CD8-positive, alpha-beta memory T cell (primary cell): ENCODE results near the gene CCT5. TPM values are rescaled to one million over a fixed set of nuclear protein-coding genes. Genes with fewer than 3 reads are reported as not detected.
A peak's percentile ranks its signal among the peaks of the same experiment; 100 is the strongest.

Source experiments
- CTCF ChIA-PET: fragments of 350-600 bp; sonication (Branson Sonifier 250); formaldehyde crosslinking; loops from one replicate; lab custom pipeline; 2021; ENCODE audit warnings: antibody characterized with exemption; lab: Charles Lee
- POLR2A ChIA-PET: fragments of 350-600 bp; sonication (Branson Sonifier 250); formaldehyde crosslinking; loops from one replicate; lab custom pipeline; 2021; ENCODE audit warnings: antibody characterized with exemption; lab: Charles Lee
- DNase-seq, 5 donors: peaks; one replicate each; pipeline versions ENCODE4 v3.0.0 to v3.0.0-alpha.2; 2020 to 2022; ENCODE audit warnings: mixed read lengths in 1 of 5
- H3K27ac ChIP-seq: one replicate; pipeline ENCODE4 v1.7.0; 2013; ENCODE audit warnings: low read depth, mild to moderate bottlenecking, low read length, moderate library complexity
- H3K27me3 ChIP-seq: 2 replicates; pipeline ENCODE4 v1.7.0; 2013; ENCODE audit warnings: low read length, mild to moderate bottlenecking; ENCODE audit not compliant: insufficient read depth, poor library complexity, severe bottlenecking
- H3K36me3 ChIP-seq: 2 replicates; pipeline ENCODE4 v1.7.0; 2013; ENCODE audit warnings: mild to moderate bottlenecking, low read length, moderate library complexity; ENCODE audit not compliant: insufficient read depth
- H3K4me1 ChIP-seq: 2 replicates; pipeline ENCODE4 v1.7.0; 2013; ENCODE audit warnings: mild to moderate bottlenecking, low read length, moderate library complexity; ENCODE audit not compliant: insufficient read depth
- H3K4me3 ChIP-seq: 2 replicates; pipeline ENCODE4 v1.7.0; 2013; ENCODE audit warnings: mild to moderate bottlenecking, low read length
- H3K9me3 ChIP-seq: 2 replicates; pipeline ENCODE4 v1.7.0; 2013; ENCODE audit warnings: mild to moderate bottlenecking, low read length
- H3K27ac Mint-ChIP-seq, 8 donors: one replicate each; pipeline ENCODE4 v1.8.0; 2020 to 2021; ENCODE audit warnings: mixed read lengths in 8 of 8, mild to moderate bottlenecking in 6 of 8, inconsistent platforms in 3 of 8, moderate library complexity in 3 of 8
- H3K27me3 Mint-ChIP-seq, 2 donors: one replicate each; pipeline ENCODE4 v1.8.0; 2020 to 2021; ENCODE audit warnings: mixed read lengths in 2 of 2, mild to moderate bottlenecking in 1 of 2, moderate library complexity in 1 of 2
- H3K36me3 Mint-ChIP-seq, 3 donors: one replicate each; pipeline ENCODE4 v1.8.0; 2020 to 2021; ENCODE audit warnings: mixed read lengths in 3 of 3, inconsistent platforms in 1 of 3, mild to moderate bottlenecking in 1 of 3
- H3K4me1 Mint-ChIP-seq, 3 donors: one replicate each; pipeline ENCODE4 v1.8.0; 2020 to 2021; ENCODE audit warnings: mixed read lengths in 3 of 3, inconsistent platforms in 1 of 3, mild to moderate bottlenecking in 1 of 3
- H3K4me3 Mint-ChIP-seq, 7 donors: one replicate each; pipeline ENCODE4 v1.8.0; 2020 to 2021; ENCODE audit warnings: mixed read lengths in 7 of 7, mild to moderate bottlenecking in 6 of 7, moderate library complexity in 4 of 7, inconsistent platforms in 2 of 7
- H3K9me3 Mint-ChIP-seq, 5 donors: one replicate each; pipeline ENCODE4 v1.8.0; 2020 to 2022; ENCODE audit warnings: mixed read lengths in 5 of 5, mild to moderate bottlenecking in 3 of 5, moderate library complexity in 2 of 5, inconsistent platforms in 1 of 5
- polyA plus RNA-seq: library from polyadenylated mRNA; unstranded; fragments of 300-500 nt; fragmentation: Illumina TruSeq; gene quantifications from one replicate; pipeline ENCODE4 v1.2.3, GENCODE V29; 2021
- total RNA-seq, 2 experiments: library from RNA; stranded (reverse); gene quantifications; one replicate each; pipeline ENCODE4 v1.2.3, GENCODE V29; 2021

Gene CCT5
- total and polyA plus RNA-seq, 3 experiments from 2014 or later = 228 to 537 (median 532) TPM

- H3K36me3 ChIP-seq = peaks cover 83% of the 10 kb centered on the region
- H3K4me3 ChIP-seq = no peak overlapping the region
- H3K4me1 Mint-ChIP-seq = peaks cover 4 to 14% (median 7%) of the 10 kb centered on the region in 3 donors
- ChIA-PET CTCF (no interaction called here), POLR2A (no interaction called here)
- no peak overlapping the region for H3K4me3 Mint-ChIP-seq
- peak overlapping the region in 1 of 8 donors; percentile 71 for H3K27ac Mint-ChIP-seq
- H3K36me3 Mint-ChIP-seq = peaks cover 10 to 98% (median 38%) of the 10 kb centered on the region in 3 donors
- DNase-seq = no peak
- no peaks in the 10 kb centered on the region for H3K9me3 Mint-ChIP-seq
- H3K27ac ChIP-seq = no peak overlapping the region
- no peaks in the 10 kb centered on the region for H3K27me3 ChIP-seq
- H3K9me3 ChIP-seq = no peaks in the 10 kb centered on the region
- H3K27me3 Mint-ChIP-seq = peaks cover 0 to 1% of the 10 kb centered on the region in 2 donors
- no peaks in the 10 kb centered on the region for H3K4me1 ChIP-seq
Measured at GRCh38 chr5:10261065-10261464, 11.0 kb downstream of the CCT5 start.

GRCh38 chr5:10262121-10262774, 12.2 kb downstream of the CCT5 start:
- Mint-ChIP-seq H3K4me1 (peaks cover 3 to 14% (median 7%) of the 10 kb centered on the region in 3 donors), H3K36me3 (peaks cover 10 to 90% (median 36%) of the 10 kb centered on the region in 3 donors), H3K9me3 (no peaks in the 10 kb centered on the region), H3K27ac (peak overlapping the region in 2 of 8 donors; percentile 22 to 55), H3K27me3 (peaks cover 0 to 1% of the 10 kb centered on the region in 2 donors), H3K4me3 (no peak overlapping the region)
- Histone ChIP-seq H3K27ac (no peak overlapping the region), H3K4me3 (no peak overlapping the region), H3K27me3 (no peaks in the 10 kb centered on the region), H3K9me3 (no peaks in the 10 kb centered on the region), H3K36me3 (peaks cover 72% of the 10 kb centered on the region), H3K4me1 (no peaks in the 10 kb centered on the region)
- DNase-seq = no peak
- POLR2A ChIA-PET = no interaction called here
- CTCF ChIA-PET = interaction anchor here (2.8 kb wide), 1 partner anchor 365 kb away, joined by 8 read pairs; no protein-coding TSS in a partner anchor

GRCh38 chr5:10262995-10263394, 12.9 kb downstream of the CCT5 start:
- DNase-seq = no peak
- Histone ChIP-seq H3K27ac (no peak overlapping the region), H3K9me3 (no peaks in the 10 kb centered on the region), H3K27me3 (no peaks in the 10 kb centered on the region), H3K36me3 (peaks cover 64% of the 10 kb centered on the region), H3K4me1 (no peaks in the 10 kb centered on the region), H3K4me3 (no peak overlapping the region)
- POLR2A ChIA-PET = no interaction called here
- H3K27ac Mint-ChIP-seq = peak overlapping the region in 1 of 8 donors; percentile 51
- no peak overlapping the region for H3K4me3 Mint-ChIP-seq
- H3K36me3 Mint-ChIP-seq = peaks cover 10 to 82% (median 34%) of the 10 kb centered on the region in 3 donors
- peaks cover 0 to 1% of the 10 kb centered on the region in 2 donors for H3K27me3 Mint-ChIP-seq
- peaks cover 3 to 11% (median 7%) of the 10 kb centered on the region in 3 donors for H3K4me1 Mint-ChIP-seq
- H3K9me3 Mint-ChIP-seq = no peaks in the 10 kb centered on the region
- CTCF ChIA-PET = interaction anchor here (2.8 kb wide), 1 partner anchor 365 kb away, joined by 8 read pairs; no protein-coding TSS in a partner anchor

GRCh38 chr5:10264604-10265003, 14.5 kb downstream of the CCT5 start:
- H3K27me3 ChIP-seq = no peaks in the 10 kb centered on the region
- no peak overlapping the region for H3K4me3 ChIP-seq
- H3K27ac ChIP-seq = no peak overlapping the region
- H3K9me3 Mint-ChIP-seq = no peaks in the 10 kb centered on the region
- H3K9me3 ChIP-seq = no peaks in the 10 kb centered on the region
- H3K4me1 ChIP-seq = no peaks in the 10 kb centered on the region
- H3K4me1 Mint-ChIP-seq = peaks cover 3 to 8% (median 4%) of the 10 kb centered on the region in 3 donors
- CTCF ChIA-PET = interaction anchor here (0.7 to 2.8 kb wide), 4 partner anchors 13 to 363 kb away, joined by 3 to 8 read pairs (median 4); no protein-coding TSS in a partner anchor
- H3K27ac Mint-ChIP-seq = no peak overlapping the region
- DNase-seq = no peak
- H3K4me3 Mint-ChIP-seq = no peak overlapping the region
- POLR2A ChIA-PET = no interaction called here
- H3K27me3 Mint-ChIP-seq = peaks cover 0 to 1% of the 10 kb centered on the region in 2 donors
- H3K36me3 ChIP-seq = peaks cover 48% of the 10 kb centered on the region
- H3K36me3 Mint-ChIP-seq = peaks cover 10 to 66% (median 27%) of the 10 kb centered on the region in 3 donors

GRCh38 chr5:10265245-10266109, 15.4 kb downstream of the CCT5 start:
- H3K9me3 ChIP-seq = no peaks in the 10 kb centered on the region
- H3K9me3 Mint-ChIP-seq = no peaks in the 10 kb centered on the region

GRCh38 chr5:10266137-10266536, 16.1 kb downstream of the CCT5 start:
- Histone ChIP-seq H3K27me3 (no peaks in the 10 kb centered on the region), H3K4me1 (no peaks in the 10 kb centered on the region), H3K27ac (no peak overlapping the region), H3K9me3 (no peaks in the 10 kb centered on the region), H3K4me3 (no peak overlapping the region), H3K36me3 (peaks cover 33% of the 10 kb centered on the region)
- Mint-ChIP-seq H3K27ac (no peak overlapping the region), H3K36me3 (peaks cover 10 to 51% (median 19%) of the 10 kb centered on the region in 3 donors), H3K27me3 (no peaks in the 10 kb centered on the region), H3K4me3 (no peak overlapping the region), H3K4me1 (no peaks in the 10 kb centered on the region), H3K9me3 (no peaks in the 10 kb centered on the region)
- ChIA-PET POLR2A (no interaction called here), CTCF (no interaction called here)
- no peak for DNase-seq

More at GRCh38 chr5:10265245-10266109, 15.4 kb downstream of the CCT5 start:
- POLR2A ChIA-PET = no interaction called here
- Mint-ChIP-seq H3K27ac (peak overlapping the region in 1 of 8 donors; percentile 10), H3K4me3 (no peak overlapping the region), H3K4me1 (peaks cover 0 to 3% (median 0%) of the 10 kb centered on the region in 3 donors), H3K27me3 (no peaks in the 10 kb centered on the region), H3K36me3 (peaks cover 10 to 58% (median 22%) of the 10 kb centered on the region in 3 donors)
- Histone ChIP-seq H3K4me3 (no peak overlapping the region), H3K36me3 (peaks cover 39% of the 10 kb centered on the region), H3K27ac (no peak overlapping the region), H3K27me3 (no peaks in the 10 kb centered on the region), H3K4me1 (no peaks in the 10 kb centered on the region)
- DNase-seq = no peak
- CTCF ChIA-PET = interaction anchor here (0.7 to 1.7 kb wide), 3 partner anchors 12 to 280 kb away, joined by 3 to 4 read pairs (median 4); no protein-coding TSS in a partner anchor

- no peaks in the 10 kb centered on the region for H3K27me3 ChIP-seq
- no peaks in the 10 kb centered on the region for H3K9me3 ChIP-seq
- no peak overlapping the region for H3K4me3 Mint-ChIP-seq
- H3K27ac ChIP-seq = no peak overlapping the region
- no peaks in the 10 kb centered on the region for H3K4me1 Mint-ChIP-seq
- peak overlapping the region in 1 of 8 donors; percentile 32 for H3K27ac Mint-ChIP-seq
- H3K4me3 ChIP-seq = no peak overlapping the region
- H3K9me3 Mint-ChIP-seq = no peaks in the 10 kb centered on the region
- ChIA-PET POLR2A (no interaction called here), CTCF (no interaction called here)
- H3K27me3 Mint-ChIP-seq = peaks cover 0 to 5% of the 10 kb centered on the region in 2 donors
- peaks cover 10 to 45% (median 16%) of the 10 kb centered on the region in 3 donors for H3K36me3 Mint-ChIP-seq
- no peaks in the 10 kb centered on the region for H3K4me1 ChIP-seq
- peaks cover 26% of the 10 kb centered on the region for H3K36me3 ChIP-seq
- no peak for DNase-seq
Measured at GRCh38 chr5:10266839-10267238, 16.8 kb downstream of the CCT5 start.
